Measurements from ENCODE around the gene SLC5A5. TPM values are rescaled to one million over a fixed set of nuclear protein-coding genes. Genes with fewer than 3 reads are reported as not detected.
A peak's percentile ranks its signal among the peaks of the same experiment; 100 is the strongest.

SLC5A5 gene
- polyA plus RNA-seq, 1 of the 3 experiments (the other 2 are of a cell fraction) = 0.02 TPM

- Histone ChIP-seq H3K4me1 (ENCODE audit: control insufficient read depth in 1 of 2, insufficient read depth in 2 of 2, low read depth in 1 of 2, low read length in 1 of 2) (no peaks in the 10 kb centered on the region), H3K9me2 (no peaks in the 10 kb centered on the region), H3K36me3 (replicated peaks in 1 of 2; ENCODE audit: control insufficient read depth in 1 of 2, insufficient read depth in 2 of 2, low read length in 1 of 2) (no peaks in the 10 kb centered on the region), H3K27me3 (ENCODE audit: insufficient read depth) (peaks cover 50% of the 10 kb centered on the region; the same call in 1 of the 2 replicates), H2AFZ (ENCODE audit: low read depth) (no peak overlapping the region), H3K9me3 (no peaks in the 10 kb centered on the region), H4K20me1 (ENCODE audit: insufficient read depth) (no peaks in the 10 kb centered on the region), H3K4me2 (no peak overlapping the region), H3F3A (replicated peaks; ENCODE audit: insufficient read depth) (no peaks in the 10 kb centered on the region), H3K4me3 (ENCODE audit: low read depth in 2 of 2, low read length in 1 of 2) (no peak overlapping the region), H3K9ac (no peak overlapping the region), H3K79me2 (ENCODE audit: insufficient read depth) (no peaks in the 10 kb centered on the region), H3K27ac (ENCODE audit: low read depth in 2 of 2, low read length in 1 of 2) (no peak overlapping the region)
- ChIA-PET CTCF (interaction anchor here (1.4 kb wide), 1 partner anchor 44 kb away, joined by 4 read pairs; no protein-coding TSS in a partner anchor), POLR2A (no interaction called here)
- WGBS (ENCODE audit: low lambda C conversion rate) = 40% methylated on average over 9 of the region's 9 CpGs
- no peak for TF ChIP-seq PBX3 (IDR thresholded peaks at IDR 0.05)
- no peak for TF ChIP-seq TEAD4 (IDR thresholded peaks at IDR 0.05; ENCODE audit: borderline replicate concordance, insufficient read depth)
- no peak for TF ChIP-seq RXRA (IDR thresholded peaks at IDR 0.05; ENCODE audit: borderline replicate concordance, low read depth)
- no peak for TF ChIP-seq CTCF (IDR thresholded peaks at IDR 0.05)
- no peak for TF ChIP-seq NFIC (IDR thresholded peaks at IDR 0.05; ENCODE audit: borderline replicate concordance)
- no peak for TF ChIP-seq EZH2phosphoT487 (IDR thresholded peaks at IDR 0.05; ENCODE audit: borderline replicate concordance, low read depth)
- no peak for TF ChIP-seq RFX5 (IDR thresholded peaks at IDR 0.05; ENCODE audit: low read length)
- no peak for TF ChIP-seq MXI1 (IDR thresholded peaks at IDR 0.05; ENCODE audit: low read depth, low read length)
- no peak for DNase-seq
These were observed 22.0 kb downstream of the SLC5A5 start for GRCh38 chr19:17893766-17894165.

GRCh38 chr19:17902701-17903100, 31.0 kb downstream of the SLC5A5 start:
- Histone ChIP-seq H2AFZ (ENCODE audit: low read depth) (peak overlapping the region; percentile 63), H3K9me3 (no peaks in the 10 kb centered on the region), H3K9me2 (no peaks in the 10 kb centered on the region), H3K79me2 (ENCODE audit: insufficient read depth) (no peaks in the 10 kb centered on the region), H3K27ac (ENCODE audit: low read depth in 2 of 2, low read length in 1 of 2) (no peak overlapping the region), H3K4me2 (0 out of 2 replicates have a peak overlapping the region, but pooled peaks have one; percentile 15), H3F3A (replicated peaks; ENCODE audit: insufficient read depth) (no peaks in the 10 kb centered on the region), H3K27me3 (ENCODE audit: insufficient read depth) (peaks cover 18% of the 10 kb centered on the region; the same call in 1 of the 2 replicates), H3K4me1 (ENCODE audit: control insufficient read depth in 1 of 2, insufficient read depth in 2 of 2, low read depth in 1 of 2, low read length in 1 of 2) (no peaks in the 10 kb centered on the region; a peak in 1 of 4 replicates), H3K4me3 (ENCODE audit: low read depth in 2 of 2, low read length in 1 of 2) (no peak overlapping the region), H3K36me3 (replicated peaks in 1 of 2; ENCODE audit: control insufficient read depth in 1 of 2, insufficient read depth in 2 of 2, low read length in 1 of 2) (no peaks in the 10 kb centered on the region), H4K20me1 (ENCODE audit: insufficient read depth) (no peaks in the 10 kb centered on the region), H3K9ac (no peak overlapping the region)
- POLR2A ChIA-PET = no interaction called here
- CTCF ChIA-PET = no interaction called here
- no peak for DNase-seq
- TF ChIP-seq FOXM1 (IDR thresholded peaks at IDR 0.05; ENCODE audit: low read depth) = no peak
- TF ChIP-seq GABPA (IDR thresholded peaks at IDR 0.05; ENCODE audit: low read depth) = no peak
- TF ChIP-seq SIN3A (IDR thresholded peaks at IDR 0.05; ENCODE audit: borderline replicate concordance, low read depth, low read length) = no peak
- no peak for TF ChIP-seq FOSL2 (IDR thresholded peaks at IDR 0.05; ENCODE audit: borderline replicate concordance, low read depth)
- no peak for TF ChIP-seq JUND (IDR thresholded peaks at IDR 0.05)
- no peak for TF ChIP-seq IRF3 (IDR thresholded peaks at IDR 0.05; ENCODE audit: low read depth, low read length)
- no peak for TF ChIP-seq CHD2 (IDR thresholded peaks at IDR 0.05; ENCODE audit: low read length, partially characterized antibody)
- TF ChIP-seq SMC3 (IDR thresholded peaks at IDR 0.05; ENCODE audit: low read depth, low read length) = no peak
- no peak for TF ChIP-seq RAD21 (IDR thresholded peaks at IDR 0.05; ENCODE audit: low read length)
- no peak for TF ChIP-seq MXI1 (IDR thresholded peaks at IDR 0.05; ENCODE audit: low read depth, low read length)
- TF ChIP-seq TEAD4 (IDR thresholded peaks at IDR 0.05; ENCODE audit: borderline replicate concordance, insufficient read depth) = no peak
- TF ChIP-seq MAX (IDR thresholded peaks at IDR 0.05; ENCODE audit: low read depth) = no peak
- WGBS (ENCODE audit: low lambda C conversion rate) = 36% methylated on average over 5 of the region's 6 CpGs
